HepG2 (cell line): ENCODE measurements around the gene GALR2. TPM values are rescaled to one million over a fixed set of nuclear protein-coding genes. Genes with fewer than 3 reads are reported as not detected.

ENCODE experiments used
- ATAC-seq: fragments of 200-7000 bp; cut with Tn5 transposase; 3 replicates; pipeline ENCODE4 v1.9.1; 2020; ENCODE audit warnings: mild to moderate bottlenecking, moderate library complexity
- BruUV-seq: library from RNA; stranded (reverse); fragments of 400-500 nt; replicated peaks from 2 replicates; lab custom pipeline; 2021; lab: Mats Ljungman, UMichigan
- CTCF ChIA-PET: fragments of 300-600 bp; formaldehyde crosslinking; extraction: SDS; loops from one replicate; lab custom pipeline; 2021; ENCODE audit warnings: low total read pairs, inconsistent platforms, low intra/inter-chr PET ratio; lab: Yijun Ruan, JAX
- POLR2A ChIA-PET: fragments of 350-600 bp; sonication (Branson Sonifier 250); formaldehyde crosslinking; loops from one replicate; lab custom pipeline; 2020; ENCODE audit warnings: antibody characterized with exemption, inconsistent platforms; lab: Yijun Ruan, JAX
- DNase-seq: peaks from one replicate; pipeline ENCODE4 v3.0.0-alpha.2; 2015; ENCODE audit warnings: low spot score
- FAIRE-seq: peaks from 3 replicates; lab custom pipeline; 2011; peaks lifted over from hg19 to GRCh38; lab: Jason Lieb, UNC
- H2AFZ ChIP-seq: one replicate; pipeline ENCODE4 v1.6.1; 2011; ENCODE audit warnings: low read length, inconsistent platforms
- H3K27ac ChIP-seq: fragments of 300-600 bp; 3 replicates; pipeline ENCODE4 v1.8.0; 2011; ENCODE audit warnings: mixed run types, mild to moderate bottlenecking, mixed read lengths, low read length, inconsistent platforms; ENCODE audit not compliant: insufficient read depth; ENCODE audit errors: extremely low read length
- H3K27me3 ChIP-seq, 2 experiments: fragments of 200-600 bp in 1 of 2; 2 replicates in 1 of 2; 3 replicates in 1 of 2; pipeline versions ENCODE4 v1.6.0 to v1.8.0; 2011; ENCODE audit warnings: low read length in 2 of 2, mild to moderate bottlenecking in 2 of 2, moderate library complexity in 2 of 2, inconsistent platforms in 1 of 2; ENCODE audit not compliant: insufficient read depth in 2 of 2, control insufficient read depth in 1 of 2
- H3K36me3 ChIP-seq, 2 experiments: fragments of 200-600 bp in 1 of 2; replicated peaks in 1 of 2; 2 replicates in 1 of 2; 3 replicates in 1 of 2; pipeline versions ENCODE4 v1.5.1 to v1.8.0; 2011; ENCODE audit warnings: low read length in 2 of 2, inconsistent platforms in 1 of 2; ENCODE audit not compliant: insufficient read depth in 2 of 2, control insufficient read depth in 1 of 2
- H3K4me1 ChIP-seq: 2 replicates; pipeline ENCODE4 v1.5.1; 2012; ENCODE audit warnings: low read length, inconsistent platforms; ENCODE audit not compliant: insufficient read depth
- H3K4me2 ChIP-seq: 2 replicates; pipeline ENCODE4 v1.6.0; 2011; ENCODE audit warnings: low read depth, low read length, inconsistent platforms
- H3K4me3 ChIP-seq, 3 experiments: fragments of 200-600 bp in 1 of 3; sonication (generic), shearing (Covaris generic) in 1 of 3; replicated peaks in 1 of 3; 2 replicates each; pipeline ENCODE4 v1.5.1; 2011 to 2016; ENCODE audit warnings: low read length in 3 of 3, inconsistent platforms in 2 of 3, low read depth in 2 of 3, mild to moderate bottlenecking in 2 of 3, control low read depth in 1 of 3, mixed read lengths in 1 of 3; ENCODE audit not compliant: insufficient read depth in 1 of 3
- H3K79me2 ChIP-seq: one replicate; pipeline ENCODE4 v1.6.1; 2011; ENCODE audit warnings: low read length, inconsistent platforms; ENCODE audit not compliant: insufficient read depth
- H3K9ac ChIP-seq: 2 replicates; pipeline ENCODE4 v1.6.0; 2011; ENCODE audit warnings: mild to moderate bottlenecking, low read depth, low read length, inconsistent platforms; ENCODE audit not compliant: insufficient read depth
- H3K9me3 ChIP-seq: 2 replicates; pipeline ENCODE4 v1.5.1; 2012; ENCODE audit warnings: mild to moderate bottlenecking, low read length
- H4K20me1 ChIP-seq: 2 replicates; pipeline ENCODE4 v1.6.0; 2011; ENCODE audit warnings: inconsistent platforms, mild to moderate bottlenecking, low read length, moderate library complexity; ENCODE audit not compliant: insufficient read depth
- ARID4A ChIP-seq: sonication (generic); formaldehyde crosslinking; IDR thresholded peaks from 2 replicates; pipeline ENCODE4 v1.5.0; 2020; ENCODE audit warnings: mild to moderate bottlenecking, missing genetic modification reagents, borderline replicate concordance
- CCAR2 ChIP-seq: fragments of 200-400 bp; formaldehyde crosslinking; optimal IDR thresholded peaks from 2 replicates; pipeline ENCODE3; 2018; ENCODE audit warnings: low read depth, mild to moderate bottlenecking, low read length, moderate library complexity
- ELK4 ChIP-seq: sonication (generic); formaldehyde crosslinking; IDR thresholded peaks from 2 replicates; pipeline ENCODE4 v1.9.0; 2021; ENCODE audit warnings: missing genetic modification reagents, borderline replicate concordance
- PCBP1 ChIP-seq: fragments of 200-400 bp; formaldehyde crosslinking; IDR thresholded peaks from 2 replicates; pipeline ENCODE4 v1.6.1; 2017; ENCODE audit warnings: mild to moderate bottlenecking, low read depth, low read length, borderline replicate concordance
- ZNF232 ChIP-seq: sonication (generic); formaldehyde crosslinking; IDR thresholded peaks from 2 replicates; pipeline ENCODE4 v1.4.0; 2020; ENCODE audit warnings: missing genetic modification reagents, borderline replicate concordance
- ZNF430 ChIP-seq: sonication (generic); formaldehyde crosslinking; IDR thresholded peaks from 2 replicates; pipeline ENCODE4 v1.9.0; 2021; ENCODE audit warnings: mild to moderate bottlenecking, missing genetic modification reagents
- ZNF501 ChIP-seq: sonication (generic); formaldehyde crosslinking; IDR thresholded peaks from 2 replicates; pipeline ENCODE4 v1.5.1; 2020; ENCODE audit warnings: mild to moderate bottlenecking, moderate library complexity, missing genetic modification reagents
- ZNF646 ChIP-seq: sonication (generic); formaldehyde crosslinking; IDR thresholded peaks from 2 replicates; pipeline ENCODE4 v1.9.0; 2021; ENCODE audit warnings: mild to moderate bottlenecking, missing genetic modification reagents
- ZNF788 ChIP-seq: sonication (generic); formaldehyde crosslinking; IDR thresholded peaks from 2 replicates; pipeline ENCODE4 v1.5.0; 2020; ENCODE audit warnings: mild to moderate bottlenecking, missing genetic modification reagents, borderline replicate concordance
- ZSCAN21 ChIP-seq: sonication (generic); formaldehyde crosslinking; IDR thresholded peaks from 2 replicates; pipeline ENCODE4 v1.8.0; 2022; ENCODE audit warnings: mild to moderate bottlenecking, missing genetic modification reagents, moderate library complexity, borderline replicate concordance
- WGBS: methylation state at CpG from one replicate; pipeline ENCODE4 v1.1.6; 2017; ENCODE audit warnings: low lambda C conversion rate; 5-methylcytosine and 5-hydroxymethylcytosine counted together
- in situ Hi-C: cut with HindIII; loops from 2 replicates; pipeline ENCODE4 v1.10.0; 2017; ENCODE audit warnings: low pct_unique_long_range_greater_than_20kb; ENCODE audit not compliant: extremely low pct_ligation_motif_present
- intact Hi-C: fragments of 100-400 bp; cut with micrococcal nuclease; formaldehyde crosslinking; loops from one replicate; pipeline ENCODE4 v1.10.0; 2022; ENCODE audit not compliant: unreplicated experiment
- polyA plus RNA-seq, 8 experiments: library from polyadenylated mRNA; depleted of rRNA in 3 of 8; stranded (reverse) in 7 of 8; unstranded in 1 of 8; fragments of >200 nt; fragmentation: Illumina TruSeq in 4 of 8; extraction: Trizol in 4 of 8; gene quantifications; 2 replicates each; pipeline versions ENCODE4 v1.2.1 to v1.2.3, GENCODE V29; 2011 to 2016; ENCODE audit warnings: low read depth in 4 of 8, missing spikeins in 1 of 8, mixed read lengths in 1 of 8; ENCODE audit not compliant: insufficient read depth in 1 of 8
- total RNA-seq, 5 experiments: library from RNA; depleted of rRNA; stranded (reverse); fragments of >200 nt; fragmentation: Illumina TruSeq; extraction: Trizol; gene quantifications; 2 replicates each; pipeline ENCODE4 v1.2.3, GENCODE V29; 2016; ENCODE audit warnings: low read depth in 1 of 5

Gene GALR2
- total and polyA plus RNA-seq, 2 of the 13 experiments (the other 11 are each of a cell fraction or from before 2014, with no cell fraction given): 0.48 to 0.58 TPM

- Histone ChIP-seq H3K4me1 (peaks cover 48% of the 10 kb centered on the region), H3K36me3 (peaks cover 0 to 8% of the 10 kb centered on the region in 2 experiments; a peak in 2 of 5 replicates), H3K4me2 (peak overlapping the region; percentile 81; the same call in 1 of the 2 replicates), H3K4me3 (no peak overlapping the region), H3K9ac (no peak overlapping the region), H3K27me3 (no peaks in the 10 kb centered on the region), H3K79me2 (no peaks in the 10 kb centered on the region), H2AFZ (no peak overlapping the region), H4K20me1 (no peaks in the 10 kb centered on the region), H3K9me3 (no peaks in the 10 kb centered on the region), H3K27ac (no peak overlapping the region)
- in situ Hi-C loops: no loop called here
- intact Hi-C loops: no loop called here
- BruUV-seq: no TSS peak
- CTCF ChIA-PET: no interaction called here
- ATAC-seq (peak; percentile 7), FAIRE-seq (no peak), DNase-seq (no peak)
- POLR2A ChIA-PET: interaction anchor here (1.4 to 1.5 kb wide), 2 partner anchors 39 to 128 kb away, joined by 4 to 5 read pairs; partner anchors contain the start of gene SRP68
- WGBS: 88% methylated on average over 6 of the region's 6 CpGs
- TF ChIP-seq ZNF430 (CRISPR knock-in tag) (0 out of 2 replicates have a peak, but pooled peaks have one; percentile 17), ZSCAN21 (CRISPR knock-in tag) (no peak), ELK4 (no peak), PCBP1 (no peak), ZNF646 (CRISPR knock-in tag) (no peak), CCAR2 (no peak), ARID4A (CRISPR knock-in tag) (0 out of 2 replicates have a peak, but pooled peaks have one; percentile 8), ZNF788 (CRISPR knock-in tag) (no peak), ZNF232 (no peak), ZNF501 (CRISPR knock-in tag) (0 out of 2 replicates have a peak, but pooled peaks have one; percentile 2)
These were observed 41.4 kb upstream of the GALR2 start for GRCh38 chr17:76033139-76033538.
